Stimulated activated naive CD4-positive, alpha-beta T cell treated with Interleukin-2 at 50 U/mL for 16 hours (primary cell): Measurements from ENCODE around the gene SPECC1.
"Not testable (repeated sequence)": the region's sequence is repeated elsewhere in the genome, so short reads cannot be mapped to it uniquely, and the experiment has no call there.

Source experiments
- DNase-seq: peaks from one replicate; lab custom pipeline; 2025; lab: John Stamatoyannopoulos, UW

SPECC1 gene

GRCh38 chr17:20010936-20011335 is 1.8 kb downstream of the SPECC1 start:
- DNase-seq = no peak

GRCh38 chr17:20012017-20012536 is 2.9 kb downstream of the SPECC1 start:
- no peak for DNase-seq

GRCh38 chr17:20016475-20016992 is 7.4 kb downstream of the SPECC1 start:
- DNase-seq = not testable (repeated sequence)

GRCh38 chr17:20022701-20023100 is 13.5 kb downstream of the SPECC1 start:
- DNase-seq = no peak

- DNase-seq = no peak
Measured at GRCh38 chr17:20026960-20027359, 17.8 kb downstream of the SPECC1 start.

GRCh38 chr17:20028443-20028842 is 19.3 kb downstream of the SPECC1 start:
- DNase-seq = no peak

GRCh38 chr17:20032636-20033035 is 23.5 kb downstream of the SPECC1 start:
- no peak for DNase-seq

- DNase-seq = no peak
Measured at GRCh38 chr17:20033415-20033814, 24.3 kb downstream of the SPECC1 start.

- DNase-seq = no peak
Measured at GRCh38 chr17:20035501-20035900, 26.3 kb downstream of the SPECC1 start.

GRCh38 chr17:20037286-20037685 is 28.1 kb downstream of the SPECC1 start:
- DNase-seq = not testable (repeated sequence)

- no peak for DNase-seq
Measured at GRCh38 chr17:20039037-20039436, 29.9 kb downstream of the SPECC1 start.

GRCh38 chr17:20040216-20040615 is 31.1 kb downstream of the SPECC1 start:
- no peak for DNase-seq

- DNase-seq = no peak
Measured at GRCh38 chr17:20043021-20043420, 33.9 kb downstream of the SPECC1 start.

- DNase-seq = no peak
Measured at GRCh38 chr17:20045476-20045875, 36.3 kb downstream of the SPECC1 start.

GRCh38 chr17:20046629-20047028 is 37.5 kb downstream of the SPECC1 start:
- no peak for DNase-seq

- DNase-seq = no peak
Measured at GRCh38 chr17:20051624-20052023, 42.5 kb downstream of the SPECC1 start.

GRCh38 chr17:20053361-20053964 is 44.3 kb downstream of the SPECC1 start:
- no peak for DNase-seq

GRCh38 chr17:20059728-20060188 is 50.6 kb downstream of the SPECC1 start:
- DNase-seq = no peak

- DNase-seq = no peak
Measured at GRCh38 chr17:20063665-20064648, 54.8 kb downstream of the SPECC1 start.

GRCh38 chr17:20066253-20066652 is 57.1 kb downstream of the SPECC1 start:
- no peak for DNase-seq

GRCh38 chr17:20067711-20068110 is 58.6 kb downstream of the SPECC1 start:
- no peak for DNase-seq

GRCh38 chr17:20068445-20068844 is 59.3 kb downstream of the SPECC1 start:
- no peak for DNase-seq
